ENCODE results near the gene C3orf22.

C3orf22 gene

DNA sequence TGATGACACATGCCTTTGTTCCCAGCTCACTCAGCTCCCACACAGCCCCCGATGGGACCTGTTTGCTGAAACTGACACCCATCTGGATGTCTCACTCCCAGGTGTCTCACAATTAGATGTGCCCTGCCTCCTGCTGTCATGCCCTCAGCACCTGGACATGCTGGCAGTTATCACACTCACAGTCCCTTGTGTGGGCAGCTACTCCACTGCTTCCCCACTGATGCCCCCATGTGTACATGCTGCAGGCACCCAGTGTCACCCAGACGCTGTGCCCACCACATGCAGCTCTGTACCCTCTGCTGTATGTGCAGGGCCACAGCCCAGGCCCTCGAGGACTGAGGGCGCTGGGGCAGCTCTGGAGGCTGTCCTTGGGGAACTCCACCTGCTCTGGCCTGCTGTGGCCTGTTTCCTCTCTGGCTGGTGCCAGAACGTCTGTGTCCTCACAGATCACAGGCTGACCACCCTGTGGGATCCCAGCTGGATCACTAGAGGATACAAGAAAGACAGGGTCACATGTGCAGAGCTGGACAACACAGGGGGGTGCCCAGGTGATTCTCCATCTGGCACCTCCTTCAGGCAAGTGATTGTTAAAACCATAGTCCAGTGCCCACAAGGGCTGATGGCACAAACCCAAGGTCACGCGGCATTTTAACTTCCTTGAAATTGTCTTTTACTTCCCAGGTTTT, 14.0 kb downstream of the C3orf22 start:
- TF ChIP-seq, protein P1, sequence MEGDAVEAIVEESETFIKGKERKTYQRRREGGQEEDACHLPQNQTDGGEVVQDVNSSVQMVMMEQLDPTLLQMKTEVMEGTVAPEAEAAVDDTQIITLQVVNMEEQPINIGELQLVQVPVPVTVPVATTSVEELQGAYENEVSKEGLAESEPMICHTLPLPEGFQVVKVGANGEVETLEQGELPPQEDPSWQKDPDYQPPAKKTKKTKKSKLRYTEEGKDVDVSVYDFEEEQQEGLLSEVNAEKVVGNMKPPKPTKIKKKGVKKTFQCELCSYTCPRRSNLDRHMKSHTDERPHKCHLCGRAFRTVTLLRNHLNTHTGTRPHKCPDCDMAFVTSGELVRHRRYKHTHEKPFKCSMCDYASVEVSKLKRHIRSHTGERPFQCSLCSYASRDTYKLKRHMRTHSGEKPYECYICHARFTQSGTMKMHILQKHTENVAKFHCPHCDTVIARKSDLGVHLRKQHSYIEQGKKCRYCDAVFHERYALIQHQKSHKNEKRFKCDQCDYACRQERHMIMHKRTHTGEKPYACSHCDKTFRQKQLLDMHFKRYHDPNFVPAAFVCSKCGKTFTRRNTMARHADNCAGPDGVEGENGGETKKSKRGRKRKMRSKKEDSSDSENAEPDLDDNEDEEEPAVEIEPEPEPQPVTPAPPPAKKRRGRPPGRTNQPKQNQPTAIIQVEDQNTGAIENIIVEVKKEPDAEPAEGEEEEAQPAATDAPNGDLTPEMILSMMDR (IDR thresholded peaks at IDR 0.05) = no peak
- Histone ChIP-seq H3K36me3 (ENCODE audit: control insufficient read depth, insufficient read depth, low read length) (no peaks in the 10 kb centered on the region), H2AFZ (no peak overlapping the region), H3K4me3 (ENCODE audit: low read depth, low read length) (no peak overlapping the region), H3K9ac (no peak overlapping the region), H3K4me1 (peaks cover 10% of the 10 kb centered on the region), H3K27ac (no peak overlapping the region), H3K79me2 (no peaks in the 10 kb centered on the region), H3K4me2 (ENCODE audit: low read length) (no peak overlapping the region), H3K9me3 (ENCODE audit: control insufficient read depth, low read length) (no peaks in the 10 kb centered on the region), H3K27me3 (ENCODE audit: control insufficient read depth, insufficient read depth, low read length) (no peaks in the 10 kb centered on the region)

DNA sequence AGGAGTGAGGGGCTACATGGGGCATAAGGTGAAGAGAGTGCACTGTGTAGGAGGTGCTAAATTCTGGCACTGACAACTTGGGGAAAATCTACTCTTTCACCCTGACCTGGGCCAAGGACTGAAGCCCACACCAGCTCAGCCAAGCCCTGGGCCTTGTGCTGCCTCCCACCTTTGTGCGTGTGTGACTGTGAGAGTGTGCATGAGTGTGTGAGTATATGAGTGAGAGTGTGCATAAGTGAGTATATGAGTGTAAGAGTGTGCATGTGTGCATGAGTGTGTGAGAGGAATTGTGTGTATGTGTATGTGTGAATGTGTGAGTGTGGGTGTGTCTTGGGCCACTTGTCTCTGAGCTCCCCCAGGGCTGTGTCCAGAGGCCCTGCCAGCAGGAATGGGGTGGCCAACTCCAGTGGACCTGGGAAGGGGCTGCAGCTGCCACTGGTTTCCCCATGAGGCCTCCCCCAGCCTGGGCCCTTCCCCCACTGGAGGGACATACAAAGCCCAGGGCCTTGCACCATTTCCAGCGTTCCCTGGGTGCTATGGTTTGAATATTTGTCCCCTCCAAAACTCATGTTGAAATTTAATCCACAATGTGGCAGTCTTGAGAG, 15.2 kb downstream of the C3orf22 start:
- H3K27me3 ChIP-seq (ENCODE audit: control insufficient read depth, insufficient read depth, low read length) = no peaks in the 10 kb centered on the region
- no peak overlapping the region for H3K4me3 ChIP-seq (ENCODE audit: low read depth, low read length)
- no peak overlapping the region for H2AFZ ChIP-seq
- H3K4me2 ChIP-seq (ENCODE audit: low read length) = no peak overlapping the region
- no peaks in the 10 kb centered on the region for H3K36me3 ChIP-seq (ENCODE audit: control insufficient read depth, insufficient read depth, low read length)
- TF ChIP-seq, protein P1 (IDR thresholded peaks at IDR 0.05) = no peak
- no peaks in the 10 kb centered on the region for H3K79me2 ChIP-seq
- H3K9me3 ChIP-seq (ENCODE audit: control insufficient read depth, low read length) = no peaks in the 10 kb centered on the region
- H3K9ac ChIP-seq = no peak overlapping the region
- H3K27ac ChIP-seq = no peak overlapping the region
- peaks cover 10% of the 10 kb centered on the region for H3K4me1 ChIP-seq

DNA sequence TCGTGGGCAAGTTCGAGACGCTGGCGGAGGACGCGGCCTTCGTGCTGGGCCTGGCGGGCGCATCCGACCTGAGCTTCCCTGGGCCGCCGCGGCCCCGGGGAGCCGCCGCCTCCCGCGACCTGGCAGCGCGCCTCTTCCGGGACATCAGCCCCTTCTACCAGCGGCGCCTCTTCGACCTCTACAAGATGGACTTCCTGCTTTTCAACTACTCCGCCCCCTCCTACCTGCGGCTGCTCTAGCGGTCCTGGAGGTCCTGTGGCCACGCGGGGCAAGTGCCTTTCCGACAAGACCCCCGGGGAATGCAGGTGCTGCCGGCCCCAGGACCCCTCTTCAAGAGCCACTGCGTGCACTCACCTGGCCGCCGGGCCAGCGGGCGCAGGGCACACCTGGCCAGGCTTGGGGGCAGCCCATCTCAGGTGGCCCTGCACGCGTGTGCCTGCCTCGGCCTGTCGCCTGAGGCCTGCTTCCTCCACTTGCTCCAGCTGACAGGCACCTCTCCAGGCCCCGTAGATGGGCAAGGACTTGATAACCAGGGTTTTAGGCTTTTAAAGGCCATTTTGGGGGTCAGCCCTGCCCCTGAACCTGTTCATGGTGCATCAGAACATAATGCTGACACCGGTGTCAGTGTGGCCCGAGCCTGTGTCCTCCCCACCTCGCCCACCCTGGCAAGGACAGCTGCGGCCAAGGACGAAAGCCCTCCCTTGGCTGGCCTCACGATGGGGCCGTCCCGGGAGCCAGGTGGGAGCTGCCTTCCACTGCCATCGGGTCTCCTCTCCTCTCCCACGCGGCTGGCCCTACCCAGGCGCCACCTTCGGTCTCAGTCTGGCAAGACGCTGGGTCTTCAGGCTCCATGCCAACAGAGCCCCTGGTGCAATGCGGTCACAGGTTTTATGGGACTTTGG, 16.1 kb downstream of the C3orf22 start:
- Histone ChIP-seq H3K27me3 (ENCODE audit: control insufficient read depth, insufficient read depth, low read length) (no peaks in the 10 kb centered on the region), H3K4me3 (ENCODE audit: low read depth, low read length) (no peak overlapping the region), H2AFZ (no peak overlapping the region), H3K27ac (no peak overlapping the region), H3K36me3 (ENCODE audit: control insufficient read depth, insufficient read depth, low read length) (no peaks in the 10 kb centered on the region), H3K4me2 (ENCODE audit: low read length) (no peak overlapping the region), H3K9ac (no peak overlapping the region), H3K9me3 (ENCODE audit: control insufficient read depth, low read length) (no peaks in the 10 kb centered on the region), H3K79me2 (no peaks in the 10 kb centered on the region), H3K4me1 (peaks cover 10% of the 10 kb centered on the region)
- TF ChIP-seq, protein P1 (IDR thresholded peaks at IDR 0.05) = no peak

GRCh38 chr3:126541628-126542339, 16.9 kb downstream of the C3orf22 start:
- H3K9me3 ChIP-seq (ENCODE audit: control insufficient read depth, low read length) = no peaks in the 10 kb centered on the region
- no peak overlapping the region for H2AFZ ChIP-seq
- no peaks in the 10 kb centered on the region for H3K36me3 ChIP-seq (ENCODE audit: control insufficient read depth, insufficient read depth, low read length)
- H3K79me2 ChIP-seq = no peaks in the 10 kb centered on the region
- no peak overlapping the region for H3K4me2 ChIP-seq (ENCODE audit: low read length)
- H3K4me3 ChIP-seq (ENCODE audit: low read depth, low read length) = no peak overlapping the region
- H3K4me1 ChIP-seq = peaks cover 10% of the 10 kb centered on the region
- TF ChIP-seq, protein P1 (IDR thresholded peaks at IDR 0.05) = no peak
- no peaks in the 10 kb centered on the region for H3K27me3 ChIP-seq (ENCODE audit: control insufficient read depth, insufficient read depth, low read length)
- no peak overlapping the region for H3K9ac ChIP-seq
- no peak overlapping the region for H3K27ac ChIP-seq
